Parathyroid adenoma (tissue), 2 donors: Measurements from ENCODE around the gene DDIT4.

ENCODE experiments used
- H2AFZ ChIP-seq: fragments of 300-600 bp; sonication (generic); one replicate; pipeline ENCODE4 v1.7.0; 2017; ENCODE audit warnings: antibody characterized with exemption, mild to moderate bottlenecking
- H3K27ac ChIP-seq: fragments of 300-600 bp; sonication (generic); one replicate; pipeline ENCODE4 v1.7.0; 2017
- H3K27me3 ChIP-seq: fragments of 300-600 bp; sonication (generic); one replicate; pipeline ENCODE4 v1.7.0; 2017; ENCODE audit warnings: low read length; ENCODE audit not compliant: control insufficient read depth, insufficient read depth
- H3K36me3 ChIP-seq: fragments of 300-600 bp; sonication (generic); one replicate; pipeline ENCODE4 v1.7.0; 2017; ENCODE audit warnings: low read length; ENCODE audit not compliant: control insufficient read depth, insufficient read depth
- H3K4me1 ChIP-seq: fragments of 300-600 bp; sonication (generic); one replicate; pipeline ENCODE4 v1.7.0; 2017; ENCODE audit warnings: control low read depth
- H3K4me2 ChIP-seq: fragments of 300-600 bp; sonication (generic); one replicate; pipeline ENCODE4 v1.7.0; 2017; ENCODE audit warnings: low read length
- H3K4me3 ChIP-seq: fragments of 300-600 bp; sonication (generic); one replicate; pipeline ENCODE4 v1.7.0; 2017; ENCODE audit warnings: low read depth, low read length
- H3K79me2 ChIP-seq: fragments of 300-600 bp; sonication (generic); one replicate; pipeline ENCODE4 v1.7.0; 2017; ENCODE audit warnings: control low read depth
- H3K9ac ChIP-seq: fragments of 300-600 bp; sonication (generic); one replicate; pipeline ENCODE4 v1.7.0; 2017; ENCODE audit warnings: mild to moderate bottlenecking
- H3K9me3 ChIP-seq: fragments of 300-600 bp; sonication (generic); one replicate; pipeline ENCODE4 v1.7.0; 2017; ENCODE audit warnings: low read length; ENCODE audit not compliant: control insufficient read depth
- CTCF ChIP-seq: fragments of 300-600 bp; sonication (generic); IDR thresholded peaks from one replicate; pipeline ENCODE4 v1.7.0; 2017; ENCODE audit warnings: antibody characterized with exemption, mild to moderate bottlenecking
- donor health status: primary hyperparathyroidism.

Gene DDIT4

GRCh38 chr10:72272689-72273409 is 875 bp upstream of the DDIT4 start:
- Histone ChIP-seq H3K79me2 (peaks cover 8% of the 10 kb centered on the region), H3K36me3 (no peaks in the 10 kb centered on the region), H3K27me3 (no peaks in the 10 kb centered on the region), H3K9ac (peak overlapping the region; percentile 78), H3K4me3 (peak overlapping the region; percentile 79), H2AFZ (peak overlapping the region; percentile 77), H3K9me3 (no peaks in the 10 kb centered on the region), H3K4me2 (peak overlapping the region; percentile 98), H3K4me1 (peaks cover 21% of the 10 kb centered on the region), H3K27ac (peak overlapping the region; percentile 99)
- no peak for TF ChIP-seq CTCF

- Histone ChIP-seq H2AFZ (peak overlapping the region; percentile 69), H3K27me3 (no peaks in the 10 kb centered on the region), H3K9ac (peak overlapping the region; percentile 84), H3K4me1 (peaks cover 21% of the 10 kb centered on the region), H3K9me3 (no peaks in the 10 kb centered on the region), H3K36me3 (no peaks in the 10 kb centered on the region), H3K27ac (peak overlapping the region; percentile 99), H3K4me2 (peak overlapping the region; percentile 85), H3K79me2 (peaks cover 8% of the 10 kb centered on the region), H3K4me3 (peak overlapping the region; percentile 79)
- no peak for TF ChIP-seq CTCF
These were observed 547 bp downstream of the DDIT4 start for GRCh38 chr10:72274213-72274729.

- Histone ChIP-seq H3K36me3 (no peaks in the 10 kb centered on the region), H3K27me3 (no peaks in the 10 kb centered on the region), H3K9me3 (no peaks in the 10 kb centered on the region), H3K4me2 (peak overlapping the region; percentile 85), H3K4me1 (peaks cover 21% of the 10 kb centered on the region), H3K4me3 (peak overlapping the region; percentile 79), H3K27ac (peak overlapping the region; percentile 99), H3K9ac (no peak overlapping the region), H3K79me2 (peaks cover 8% of the 10 kb centered on the region), H2AFZ (peak overlapping the region; percentile 69)
- TF ChIP-seq CTCF = peak; percentile 58
These were observed 1.1 kb downstream of the DDIT4 start for GRCh38 chr10:72274730-72275350.

GRCh38 chr10:72275351-72276012 is 1.8 kb downstream of the DDIT4 start:
- Histone ChIP-seq H3K4me3 (peak overlapping the region; percentile 79), H3K79me2 (peaks cover 8% of the 10 kb centered on the region), H3K36me3 (no peaks in the 10 kb centered on the region)

More at GRCh38 chr10:72275351-72276012, 1.8 kb downstream of the DDIT4 start:
- Histone ChIP-seq H3K4me1 (peaks cover 21% of the 10 kb centered on the region), H3K9ac (no peak overlapping the region), H3K9me3 (no peaks in the 10 kb centered on the region), H3K27me3 (no peaks in the 10 kb centered on the region), H3K4me2 (peak overlapping the region; percentile 85), H3K27ac (peak overlapping the region; percentile 99), H2AFZ (no peak overlapping the region)
- no peak for TF ChIP-seq CTCF
